Measurements from ENCODE around the gene ALK.

The ALK gene

GRCh38 chr2:29706171-29706720 lies 215.1 kb downstream of the ALK start:
- no peak for DNase-seq (ENCODE audit: low read depth)
- no peak overlapping the region for H3K4me3 ChIP-seq (ENCODE audit: low read depth, low read length)

GRCh38 chr2:29705616-29706015 lies 215.8 kb downstream of the ALK start:
- H3K4me3 ChIP-seq (ENCODE audit: low read depth, low read length): no peak overlapping the region
- no peak for TF ChIP-seq CTCF (IDR thresholded peaks at IDR 0.05; ENCODE audit: insufficient read depth, low read depth, low read length, missing control alignments)
- no peak for DNase-seq (ENCODE audit: low read depth)

More at GRCh38 chr2:29706171-29706720, 215.1 kb downstream of the ALK start:
- TF ChIP-seq CTCF (IDR thresholded peaks at IDR 0.05; ENCODE audit: insufficient read depth, low read depth, low read length, missing control alignments): no peak

GRCh38 chr2:29703336-29703735 lies 218.1 kb downstream of the ALK start:
- no peak for TF ChIP-seq CTCF (IDR thresholded peaks at IDR 0.05; ENCODE audit: insufficient read depth, low read depth, low read length, missing control alignments)
- H3K4me3 ChIP-seq (ENCODE audit: low read depth, low read length): no peak overlapping the region
- DNase-seq (ENCODE audit: low read depth): no peak

GRCh38 chr2:29702276-29702675 lies 219.1 kb downstream of the ALK start:
- no peak for DNase-seq (ENCODE audit: low read depth)
- TF ChIP-seq CTCF (IDR thresholded peaks at IDR 0.05; ENCODE audit: insufficient read depth, low read depth, low read length, missing control alignments): no peak
- no peak overlapping the region for H3K4me3 ChIP-seq (ENCODE audit: low read depth, low read length)

- DNase-seq (ENCODE audit: low read depth): no peak
- no peak for TF ChIP-seq CTCF (IDR thresholded peaks at IDR 0.05; ENCODE audit: insufficient read depth, low read depth, low read length, missing control alignments)
Observed at GRCh38 chr2:29700560-29700959, 220.8 kb downstream of the ALK start.

GRCh38 chr2:29699045-29699444 lies 222.3 kb downstream of the ALK start:
- no peak for TF ChIP-seq CTCF (IDR thresholded peaks at IDR 0.05; ENCODE audit: insufficient read depth, low read depth, low read length, missing control alignments)
- DNase-seq (ENCODE audit: low read depth): no peak
- no peak overlapping the region for H3K4me3 ChIP-seq (ENCODE audit: low read depth, low read length)

More at GRCh38 chr2:29700560-29700959, 220.8 kb downstream of the ALK start:
- no peak overlapping the region for H3K4me3 ChIP-seq (ENCODE audit: low read depth, low read length)

- no peak overlapping the region for H3K4me3 ChIP-seq (ENCODE audit: low read depth, low read length)
- no peak for DNase-seq (ENCODE audit: low read depth)
- no peak for TF ChIP-seq CTCF (IDR thresholded peaks at IDR 0.05; ENCODE audit: insufficient read depth, low read depth, low read length, missing control alignments)
Observed at GRCh38 chr2:29698216-29698615, 223.2 kb downstream of the ALK start.

Measured in GM12865 (cell line).